ENCODE data around the gene ANAPC2.

The ANAPC2 gene

DNA sequence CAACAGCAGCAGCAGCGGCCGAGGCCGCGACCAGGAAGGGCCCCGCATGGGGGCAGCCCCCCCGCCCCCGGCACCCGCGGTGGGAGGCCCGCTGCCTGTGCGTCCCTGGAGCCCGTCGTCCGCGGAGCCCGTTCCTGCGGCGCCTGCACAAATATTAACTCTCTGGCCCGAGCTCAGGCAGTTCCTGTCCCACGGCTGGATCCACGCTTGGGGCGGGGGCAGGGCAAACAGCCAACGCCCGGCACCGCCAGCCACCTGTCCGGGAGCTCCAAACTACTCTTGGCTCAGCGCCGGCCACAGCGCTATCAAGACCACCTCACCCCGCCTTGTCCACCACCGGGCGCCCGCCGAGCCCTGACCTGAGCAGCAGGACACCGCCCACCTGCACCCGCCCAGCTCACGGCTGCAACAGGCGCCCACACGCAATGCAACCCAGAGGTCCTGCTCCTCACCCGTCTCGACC lies 18.4 kb downstream of the ANAPC2 start, which contains the start of gene LRRC26:
Gene LRRC26 (minus strand): TSS at position 156 of the 463 bp plus-strand sequence. CDS start 108 bp downstream, at position 48.
- H3K9ac ChIP-seq: peak within 1 kb of the TSS; percentile 84
- H3K27me3 ChIP-seq: peaks cover 12% of the 10 kb centered on the region; the same call in 1 of the 2 replicates

GRCh38 chr9:137168904-137169856 lies 19.2 kb downstream of the ANAPC2 start:
- peak overlapping the region; percentile 82 for H3K4me3 ChIP-seq
- peaks cover 88% of the 10 kb centered on the region for H3K4me1 ChIP-seq
- H3K9me3 ChIP-seq: no peaks in the 10 kb centered on the region
- H3K4me2 ChIP-seq: peak overlapping the region; percentile 96
- peaks cover 12% of the 10 kb centered on the region; the same call in 1 of the 2 replicates for H3K27me3 ChIP-seq
- peaks cover 39% of the 10 kb centered on the region for H4K20me1 ChIP-seq
- peak overlapping the region; percentile 97 for H3K27ac ChIP-seq
- H3K9ac ChIP-seq: peak overlapping the region; percentile 84
- H3K36me3 ChIP-seq: peaks cover 13% of the 10 kb centered on the region; the same call in 1 of the 2 replicates
- no peak for TF ChIP-seq Cebpa-rat (IDR thresholded peaks at IDR 0.05)

More for the DNA sequence above, 18.4 kb downstream of the ANAPC2 start, which contains the start of gene LRRC26:
- TF ChIP-seq Cebpa-rat (IDR thresholded peaks at IDR 0.05): no peak
- Histone ChIP-seq H4K20me1 (peaks cover 32% of the 10 kb centered on the region), H3K9me3 (no peaks in the 10 kb centered on the region), H3K4me1 (peaks cover 86% of the 10 kb centered on the region), H3K4me2 (peak within 1 kb of the TSS; percentile 96), H3K27ac (peak within 1 kb of the TSS; percentile 97), H3K4me3 (peak within 1 kb of the TSS; percentile 82), H3K36me3 (peaks cover 6% of the 10 kb centered on the region; the same call in 1 of the 2 replicates)

GRCh38 chr9:137168573-137168903 lies 19.8 kb downstream of the ANAPC2 start:
- H3K4me3 ChIP-seq: peak overlapping the region; percentile 82
- peak overlapping the region; percentile 96 for H3K4me2 ChIP-seq
- peaks cover 82% of the 10 kb centered on the region for H3K4me1 ChIP-seq
- H3K27ac ChIP-seq: peak overlapping the region; percentile 97
- H3K9ac ChIP-seq: peak overlapping the region; percentile 84
- no peaks in the 10 kb centered on the region for H3K9me3 ChIP-seq
- H3K36me3 ChIP-seq: peaks cover 19% of the 10 kb centered on the region; the same call in 1 of the 2 replicates
- TF ChIP-seq Cebpa-rat (IDR thresholded peaks at IDR 0.05): no peak
- H3K27me3 ChIP-seq: peaks cover 12% of the 10 kb centered on the region; the same call in 1 of the 2 replicates
- H4K20me1 ChIP-seq: peaks cover 46% of the 10 kb centered on the region

- H3K4me3 ChIP-seq: peak overlapping the region; percentile 82
- H3K27me3 ChIP-seq: peaks cover 12% of the 10 kb centered on the region; the same call in 1 of the 2 replicates
- H3K36me3 ChIP-seq: peaks cover 21% of the 10 kb centered on the region; the same call in 1 of the 2 replicates
- no peaks in the 10 kb centered on the region for H3K9me3 ChIP-seq
- H3K4me2 ChIP-seq: peak overlapping the region; percentile 96
- H3K4me1 ChIP-seq: peaks cover 76% of the 10 kb centered on the region
- peaks cover 46% of the 10 kb centered on the region for H4K20me1 ChIP-seq
- peak overlapping the region; percentile 84 for H3K9ac ChIP-seq
- no peak for TF ChIP-seq Cebpa-rat (IDR thresholded peaks at IDR 0.05)
- H3K27ac ChIP-seq: peak overlapping the region; percentile 97; the same call in 1 of the 2 replicates
These were observed 20.4 kb downstream of the ANAPC2 start for GRCh38 chr9:137167747-137168572.

GRCh38 chr9:137167277-137167746 lies 21.0 kb downstream of the ANAPC2 start:
- no peaks in the 10 kb centered on the region for H3K9me3 ChIP-seq
- peak overlapping the region; percentile 84 for H3K9ac ChIP-seq
- H3K27ac ChIP-seq: peak overlapping the region; percentile 97
- TF ChIP-seq Cebpa-rat (IDR thresholded peaks at IDR 0.05): no peak
- peaks cover 12% of the 10 kb centered on the region; the same call in 1 of the 2 replicates for H3K27me3 ChIP-seq
- H3K36me3 ChIP-seq: peaks cover 21% of the 10 kb centered on the region; the same call in 1 of the 2 replicates
- peak overlapping the region; percentile 82 for H3K4me3 ChIP-seq
- H3K4me1 ChIP-seq: peaks cover 70% of the 10 kb centered on the region
- H3K4me2 ChIP-seq: peak overlapping the region; percentile 96
- peaks cover 46% of the 10 kb centered on the region for H4K20me1 ChIP-seq

- Histone ChIP-seq H3K9me3 (no peaks in the 10 kb centered on the region), H3K4me1 (peaks cover 63% of the 10 kb centered on the region), H3K27ac (peak overlapping the region; percentile 46), H3K27me3 (peaks cover 12% of the 10 kb centered on the region; the same call in 1 of the 2 replicates), H3K36me3 (peaks cover 21% of the 10 kb centered on the region; the same call in 1 of the 2 replicates), H3K4me2 (peak overlapping the region; percentile 96), H3K4me3 (peak overlapping the region; percentile 82), H3K9ac (peak overlapping the region; percentile 61), H4K20me1 (peaks cover 46% of the 10 kb centered on the region)
- no peak for TF ChIP-seq Cebpa-rat (IDR thresholded peaks at IDR 0.05)
These were observed 21.8 kb downstream of the ANAPC2 start for GRCh38 chr9:137166380-137167229.

DNA sequence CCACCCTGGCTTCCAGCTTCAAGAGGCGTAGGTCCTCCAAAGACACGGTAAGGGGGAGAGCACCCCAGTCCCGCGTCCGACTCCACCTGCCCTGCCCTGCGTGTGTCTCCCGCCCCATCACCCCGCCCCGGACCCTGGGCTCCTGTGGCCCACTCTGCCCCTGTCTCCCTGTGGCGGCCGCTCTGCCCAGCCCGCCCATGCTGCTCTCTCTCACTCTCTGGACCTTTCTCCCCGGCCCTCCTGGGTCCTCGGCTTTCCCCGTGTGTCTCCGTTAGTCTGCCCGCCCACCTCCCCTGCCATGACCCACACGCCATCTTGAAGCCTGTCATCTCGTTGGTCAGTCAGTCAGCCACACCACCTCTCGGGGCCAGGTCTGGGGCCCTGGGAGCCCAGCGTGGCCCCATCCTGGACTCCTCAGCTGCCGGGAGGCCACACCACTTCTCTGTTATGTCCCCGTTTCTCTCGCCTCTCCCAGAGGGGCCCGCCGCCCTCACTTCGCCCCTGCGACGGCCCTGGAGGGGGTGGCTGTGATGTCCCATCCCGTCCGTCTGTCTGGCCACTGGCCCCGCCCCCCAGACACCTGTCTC lies 23.0 kb downstream of the ANAPC2 start:
- Histone ChIP-seq H3K4me1 (peaks cover 52% of the 10 kb centered on the region), H3K36me3 (peaks cover 21% of the 10 kb centered on the region; the same call in 1 of the 2 replicates), H3K9ac (no peak overlapping the region), H4K20me1 (peaks cover 46% of the 10 kb centered on the region), H3K4me2 (peak overlapping the region; percentile 96), H3K4me3 (no peak overlapping the region), H3K27me3 (peaks cover 12% of the 10 kb centered on the region; the same call in 1 of the 2 replicates), H3K27ac (no peak overlapping the region), H3K9me3 (no peaks in the 10 kb centered on the region)
- no peak for TF ChIP-seq Cebpa-rat (IDR thresholded peaks at IDR 0.05)

Measured in BLaER1 (cell line).